ENCODE data around the gene MYO10.

DNA sequence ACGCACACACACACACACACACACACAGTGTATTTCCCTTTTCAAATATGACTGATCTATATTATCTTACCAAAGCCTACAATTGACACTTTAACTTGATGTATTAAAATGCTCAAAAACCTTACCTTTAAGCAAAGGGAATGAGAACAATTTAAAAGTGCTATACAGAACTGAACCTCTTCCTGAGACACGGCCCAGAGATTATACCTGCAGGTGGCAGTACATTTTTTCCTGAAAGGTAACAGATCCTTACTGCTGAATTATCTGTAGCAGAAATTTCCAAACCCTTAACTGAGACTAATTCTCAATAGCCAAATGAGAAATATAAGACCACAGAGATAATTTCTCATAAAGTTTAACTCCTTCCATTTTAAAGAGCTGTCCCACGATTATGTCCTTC, 91.1 kb downstream of the MYO10 start:
- TF ChIP-seq, protein P1, sequence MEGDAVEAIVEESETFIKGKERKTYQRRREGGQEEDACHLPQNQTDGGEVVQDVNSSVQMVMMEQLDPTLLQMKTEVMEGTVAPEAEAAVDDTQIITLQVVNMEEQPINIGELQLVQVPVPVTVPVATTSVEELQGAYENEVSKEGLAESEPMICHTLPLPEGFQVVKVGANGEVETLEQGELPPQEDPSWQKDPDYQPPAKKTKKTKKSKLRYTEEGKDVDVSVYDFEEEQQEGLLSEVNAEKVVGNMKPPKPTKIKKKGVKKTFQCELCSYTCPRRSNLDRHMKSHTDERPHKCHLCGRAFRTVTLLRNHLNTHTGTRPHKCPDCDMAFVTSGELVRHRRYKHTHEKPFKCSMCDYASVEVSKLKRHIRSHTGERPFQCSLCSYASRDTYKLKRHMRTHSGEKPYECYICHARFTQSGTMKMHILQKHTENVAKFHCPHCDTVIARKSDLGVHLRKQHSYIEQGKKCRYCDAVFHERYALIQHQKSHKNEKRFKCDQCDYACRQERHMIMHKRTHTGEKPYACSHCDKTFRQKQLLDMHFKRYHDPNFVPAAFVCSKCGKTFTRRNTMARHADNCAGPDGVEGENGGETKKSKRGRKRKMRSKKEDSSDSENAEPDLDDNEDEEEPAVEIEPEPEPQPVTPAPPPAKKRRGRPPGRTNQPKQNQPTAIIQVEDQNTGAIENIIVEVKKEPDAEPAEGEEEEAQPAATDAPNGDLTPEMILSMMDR (IDR thresholded peaks at IDR 0.05): no peak
- no peak for TF ChIP-seq POLR2A (IDR thresholded peaks at IDR 0.05)
